NCI-H1417 (cell line): ENCODE results near the gene ITPK1.
A peak's percentile ranks its signal among the peaks of the same experiment; 100 is the strongest.
"Not testable (repeated sequence)": the region's sequence is repeated elsewhere in the genome, so short reads cannot be mapped to it uniquely, and the experiment has no call there.

Experiments used
- DNase-seq, 3 experiments: peaks; one replicate each; lab custom pipeline; 2025; lab: John Stamatoyannopoulos, UW

Gene ITPK1

DNA sequence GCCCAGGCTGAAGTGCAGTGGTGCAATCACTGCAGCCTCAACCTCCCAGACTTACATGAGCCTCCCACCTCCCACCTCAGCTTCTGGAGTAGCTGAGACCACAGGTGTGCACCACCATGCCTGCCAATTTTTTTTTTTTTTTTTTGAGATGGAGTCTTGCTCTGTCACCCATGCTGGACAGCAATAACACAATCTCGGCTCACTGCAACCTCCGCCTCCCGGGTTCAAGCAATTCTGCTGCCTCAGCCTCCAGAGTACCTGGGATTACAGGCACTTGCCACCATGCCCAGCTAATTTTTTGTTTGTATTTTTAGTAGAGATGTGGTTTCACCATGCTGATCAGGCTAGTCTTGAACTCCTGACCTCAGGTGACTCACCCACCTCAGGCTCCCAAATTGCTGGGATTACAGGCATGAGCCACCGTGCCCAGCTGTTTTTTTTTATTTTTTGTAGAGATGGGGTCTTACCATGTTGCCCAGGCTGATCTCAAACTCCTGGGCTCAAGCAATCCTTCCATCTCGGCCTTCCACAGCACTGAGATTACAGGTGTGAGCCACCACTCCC lies 15.6 kb upstream of the ITPK1 start:
- not testable (repeated sequence) for DNase-seq

GRCh38 chr14:93128725-93129459 lies 13.2 kb upstream of the ITPK1 start:
- DNase-seq: no peak

- DNase-seq: no peak
Measured at GRCh38 chr14:93126111-93126510, 10.4 kb upstream of the ITPK1 start.

- DNase-seq: no peak
Measured at GRCh38 chr14:93122826-93123225, 7.1 kb upstream of the ITPK1 start.

DNA sequence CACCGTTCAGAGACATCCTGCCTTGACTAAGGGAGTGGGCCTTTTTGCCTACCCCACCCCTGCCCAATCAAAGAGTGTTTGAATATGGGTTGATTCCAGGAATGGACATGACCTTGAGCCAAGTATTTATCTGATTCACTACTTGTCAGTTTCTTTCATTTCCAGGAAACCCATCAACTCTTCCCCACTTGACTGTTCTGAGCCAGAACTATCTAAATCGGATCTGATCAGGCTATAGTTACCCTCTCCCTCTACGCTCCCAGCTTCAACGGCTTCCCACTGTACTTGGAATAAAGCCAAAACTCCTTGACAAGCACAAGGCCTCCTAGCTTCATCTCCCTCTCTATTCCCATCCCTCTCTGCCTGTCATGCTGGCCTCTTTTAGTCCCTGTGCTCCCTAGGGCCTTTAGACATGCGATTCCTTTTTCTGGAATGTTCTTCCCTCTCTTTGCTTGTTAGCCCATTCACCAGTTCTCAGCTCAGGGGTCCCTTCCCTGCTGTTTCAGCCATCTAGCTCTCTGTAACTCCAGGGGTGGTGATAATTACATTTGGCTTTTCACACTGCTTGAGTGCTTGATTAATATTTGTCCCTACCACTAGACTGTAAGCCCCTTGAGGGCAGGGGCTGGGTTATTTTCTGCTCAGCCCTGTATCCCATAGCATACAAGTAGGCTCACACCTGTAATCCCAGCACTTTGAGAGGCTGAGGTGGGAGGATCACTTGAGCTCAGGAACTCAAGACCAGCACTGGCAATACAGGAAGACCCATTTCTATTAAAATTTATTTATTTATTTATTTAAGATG lies 5.5 kb upstream of the ITPK1 start:
- peak in 2 of 3 experiments; percentile 31 to 32 for DNase-seq

DNA sequence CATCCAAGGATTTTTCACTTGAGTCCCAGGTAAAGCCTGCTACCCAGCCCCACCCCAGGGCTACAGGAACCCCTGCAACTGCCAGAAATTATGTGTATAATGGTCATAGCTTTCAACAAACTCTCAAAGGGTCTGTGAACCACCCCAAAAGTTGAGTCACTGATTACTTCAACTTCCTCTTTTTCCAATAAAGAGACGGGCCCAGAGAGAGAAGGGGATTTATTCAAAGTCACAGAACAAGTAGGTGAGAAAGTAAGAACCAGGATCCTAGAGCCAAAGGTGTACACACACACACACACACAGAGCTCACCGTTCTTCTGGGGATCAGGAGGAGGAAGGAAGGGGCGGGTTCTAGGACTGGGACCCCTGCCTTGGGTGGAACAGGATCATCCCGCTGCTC lies 4.8 kb upstream of the ITPK1 start:
- no peak for DNase-seq

- no peak for DNase-seq
Measured at GRCh38 chr14:93116676-93117200, 1.0 kb upstream of the ITPK1 start.

- DNase-seq: peak; percentile 93 to 96 (median 93)
Measured at GRCh38 chr14:93115069-93115820, 480 bp downstream of the ITPK1 start.

GRCh38 chr14:93114713-93115068 lies 1.0 kb downstream of the ITPK1 start:
- DNase-seq: peak in 1 of 3 experiments; percentile 57

GRCh38 chr14:93114068-93114710 lies 1.5 kb downstream of the ITPK1 start:
- peak in 2 of 3 experiments; percentile 50 to 65 for DNase-seq

DNA sequence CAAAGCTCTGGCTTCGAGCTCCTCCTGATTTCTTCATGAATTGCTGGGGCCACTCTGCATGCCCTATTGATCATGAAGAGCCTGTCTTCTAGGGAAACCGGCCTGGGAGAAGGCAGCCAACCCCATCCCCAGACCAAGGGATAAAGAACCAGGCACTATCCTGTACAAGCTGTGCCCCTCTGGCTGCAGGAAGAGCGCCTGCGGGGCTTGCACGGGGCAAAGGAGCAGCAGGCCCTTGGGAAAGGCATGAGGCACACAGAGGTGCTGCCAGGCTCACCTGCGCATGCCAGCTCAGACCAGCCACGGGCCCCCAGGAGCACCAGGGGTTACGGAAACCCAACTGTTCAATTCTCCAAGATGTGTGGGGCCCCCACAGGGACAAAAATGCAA lies 2.1 kb downstream of the ITPK1 start:
- peak in 1 of 3 experiments; percentile 50 for DNase-seq

- DNase-seq: peak; percentile 37 to 87 (median 71)
Measured at GRCh38 chr14:93112891-93113677, 2.6 kb downstream of the ITPK1 start.

DNA sequence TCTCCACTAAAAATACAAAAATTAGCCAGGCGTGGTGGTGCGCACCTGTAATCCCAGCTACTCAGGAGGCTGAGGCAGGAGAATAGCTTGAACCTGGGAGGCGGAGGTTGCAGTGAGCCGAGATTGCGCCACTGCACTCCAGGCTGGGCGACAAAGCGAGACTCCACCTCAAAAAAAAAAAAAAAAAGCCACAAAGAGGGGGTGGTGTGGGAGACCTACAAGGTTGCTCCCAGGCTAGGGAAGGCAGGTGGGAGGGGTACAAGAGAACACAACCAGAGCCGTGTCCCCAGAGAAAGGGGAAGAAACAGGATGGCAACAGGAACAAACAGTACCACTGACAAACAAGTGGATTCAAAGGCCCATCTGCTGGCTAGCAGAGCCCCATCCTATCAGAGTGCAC lies 4.2 kb downstream of the ITPK1 start:
- peak in 2 of 3 experiments; percentile 20 to 48 for DNase-seq

DNA sequence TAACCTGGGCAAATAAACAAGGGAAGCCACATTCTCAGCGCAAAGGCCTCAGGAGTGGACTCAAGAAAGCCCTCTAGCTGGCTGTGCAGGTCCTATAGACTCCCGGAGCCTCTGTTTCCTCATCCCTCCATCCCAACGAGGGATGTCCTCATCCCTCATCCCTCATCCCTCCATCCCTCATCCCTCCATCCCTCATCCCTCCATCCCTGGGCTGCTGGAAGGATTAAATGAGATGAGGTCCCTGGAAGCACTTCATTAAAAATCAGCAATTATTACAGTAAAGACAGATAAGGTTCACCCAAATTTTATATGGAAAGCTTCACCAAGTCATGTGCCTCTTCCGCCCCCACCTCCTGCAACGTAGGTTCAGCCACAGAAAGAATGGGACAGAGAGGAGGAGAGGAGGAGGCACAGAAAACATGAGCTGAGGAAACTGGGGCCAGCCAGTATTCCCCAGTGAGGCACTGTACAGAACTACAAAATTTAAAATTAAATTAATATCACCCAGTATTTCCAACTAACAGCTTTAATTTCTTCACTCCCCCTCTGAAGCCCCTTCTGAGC lies 4.8 kb downstream of the ITPK1 start:
- no peak for DNase-seq

DNA sequence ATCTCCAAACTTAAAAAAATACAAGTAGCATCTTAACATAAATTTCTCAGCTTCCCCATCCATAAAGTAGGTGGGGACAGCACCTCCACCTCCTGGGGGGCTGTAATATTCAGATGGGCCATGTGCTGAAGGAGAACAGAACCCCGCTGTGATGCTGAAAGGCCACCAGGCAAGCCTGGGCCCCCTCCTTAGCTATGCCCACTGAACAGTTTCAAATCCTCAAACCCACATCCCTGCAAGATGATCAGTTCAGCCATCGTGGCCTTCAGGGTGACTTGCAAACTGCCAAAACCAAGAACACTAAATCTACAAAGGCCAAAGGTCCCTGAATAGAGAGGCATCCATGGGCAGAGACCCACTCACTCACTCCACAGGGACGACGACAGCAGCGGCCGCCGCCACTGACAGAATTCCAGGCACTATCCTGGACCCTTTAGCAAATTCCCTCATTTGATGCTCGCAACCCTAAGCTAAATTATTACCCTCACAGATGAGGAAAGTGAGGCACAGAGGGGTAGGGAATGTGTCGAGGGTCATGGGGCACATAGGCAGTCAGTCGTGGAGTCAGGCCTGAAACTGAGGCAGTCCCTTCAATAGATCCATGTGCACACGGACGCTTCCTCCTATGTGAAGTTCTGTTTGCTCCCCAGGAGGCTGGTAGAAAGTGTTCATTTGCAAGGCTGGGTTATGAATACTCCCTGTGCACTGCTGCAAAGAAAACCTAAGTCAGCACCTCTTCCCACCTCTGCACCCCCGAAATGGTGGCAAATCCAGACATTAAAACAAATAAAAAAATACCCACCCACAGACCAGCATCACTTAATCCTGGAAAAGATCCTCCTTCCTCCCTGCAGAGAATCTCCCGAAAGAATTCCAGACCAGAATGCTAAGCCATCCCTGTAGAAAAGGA lies 5.9 kb downstream of the ITPK1 start:
- no peak for DNase-seq

DNA sequence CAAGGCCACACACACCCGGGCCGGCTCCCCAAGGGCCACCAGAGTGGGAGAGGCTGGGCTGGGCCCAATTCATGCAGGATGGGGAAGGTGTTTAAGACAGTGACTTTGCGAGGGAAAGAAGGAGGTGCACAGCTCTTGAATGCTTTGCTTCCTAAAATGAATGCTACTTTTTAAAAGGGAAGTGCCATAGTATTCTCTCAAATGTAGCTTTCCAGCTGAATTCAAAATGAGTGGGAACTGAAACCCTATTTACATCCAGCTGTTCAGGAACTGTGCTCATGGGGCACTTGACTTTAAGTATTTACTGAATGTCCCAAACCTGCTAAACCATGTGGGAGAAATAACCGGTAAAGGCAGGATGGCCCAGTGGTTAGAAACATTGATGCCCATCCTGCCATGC lies 7.6 kb downstream of the ITPK1 start:
- no peak for DNase-seq

DNA sequence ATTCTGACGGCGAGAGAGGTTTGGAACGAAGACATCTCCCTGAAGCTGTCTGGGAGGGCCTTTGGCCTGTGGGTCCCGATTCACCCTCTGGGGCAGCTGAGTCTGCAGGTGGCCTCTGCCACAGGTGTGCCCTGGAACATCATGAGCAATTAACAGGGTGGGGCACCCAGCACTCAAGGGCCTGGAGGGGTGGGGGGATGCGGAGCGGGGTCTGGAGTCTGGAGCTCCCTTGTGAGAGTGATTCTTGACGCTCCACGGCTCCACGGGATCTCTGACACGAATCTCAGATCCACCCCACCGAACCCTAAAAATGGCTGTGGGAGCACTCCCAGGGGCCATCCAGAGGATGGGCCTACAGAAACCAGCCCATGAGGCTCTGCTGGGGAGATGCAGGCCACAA lies 8.3 kb downstream of the ITPK1 start:
- DNase-seq: peak in 2 of 3 experiments; percentile 37 to 50

- DNase-seq: no peak
Measured at GRCh38 chr14:93106541-93107156, 9.1 kb downstream of the ITPK1 start.

DNA sequence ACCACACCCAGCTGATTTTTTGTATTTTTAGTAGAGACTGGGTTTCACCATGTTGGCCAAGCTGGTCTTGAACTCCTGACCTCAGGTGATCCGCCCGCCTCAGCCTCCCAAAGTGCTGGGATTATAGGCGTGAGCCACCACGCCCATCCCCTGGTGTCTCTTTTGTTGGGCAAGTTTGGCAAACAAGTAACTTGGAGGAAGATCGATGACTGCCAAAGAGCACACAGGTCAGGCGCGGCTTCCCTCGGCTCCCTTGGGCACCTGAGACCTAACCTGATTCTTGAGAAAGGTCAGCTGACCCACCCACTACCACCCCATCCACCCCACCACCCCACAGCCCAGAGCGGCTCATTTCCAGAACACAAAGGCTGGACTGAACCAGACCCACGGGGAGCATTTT lies 9.9 kb downstream of the ITPK1 start:
- not testable (repeated sequence) for DNase-seq
